Measurements from ENCODE around the gene TPPP3.

GRCh38 chr16:67399218-67399733 is 6.0 kb upstream of the TPPP3 start:
- no peak for TF ChIP-seq POLR2A (IDR thresholded peaks at IDR 0.05; ENCODE audit: low read length)
- no peak for TF ChIP-seq GATA1 (IDR thresholded peaks at IDR 0.05; ENCODE audit: low read depth, low read length)
